Measurements from ENCODE around the gene FAAP20.

FAAP20 gene

GRCh38 chr1:2202843-2203601, 8.4 kb upstream of the FAAP20 start:
- Histone ChIP-seq H3K9me3 (ENCODE audit: control insufficient read depth, low read length) (no peaks in the 10 kb centered on the region), H3K27me3 (ENCODE audit: control insufficient read depth, insufficient read depth, low read length) (no peaks in the 10 kb centered on the region), H3K79me2 (no peaks in the 10 kb centered on the region), H3K36me3 (ENCODE audit: control insufficient read depth, insufficient read depth, low read length) (no peaks in the 10 kb centered on the region), H3K27ac (no peak overlapping the region), H3K4me1 (no peaks in the 10 kb centered on the region), H3K9ac (no peak overlapping the region), H3K4me3 (ENCODE audit: low read depth, low read length) (no peak overlapping the region), H3K4me2 (ENCODE audit: low read length) (no peak overlapping the region), H2AFZ (no peak overlapping the region)
- no peak for TF ChIP-seq CTCF (IDR thresholded peaks at IDR 0.05)

GRCh38 chr1:2202008-2202575, 7.5 kb upstream of the FAAP20 start:
- no peak for TF ChIP-seq CTCF (IDR thresholded peaks at IDR 0.05)

GRCh38 chr1:2201062-2201461, 6.5 kb upstream of the FAAP20 start:
- Histone ChIP-seq H3K36me3 (ENCODE audit: control insufficient read depth, insufficient read depth, low read length) (no peaks in the 10 kb centered on the region), H3K9ac (no peak overlapping the region), H3K4me3 (ENCODE audit: low read depth, low read length) (no peak overlapping the region), H3K4me1 (no peaks in the 10 kb centered on the region), H3K79me2 (no peaks in the 10 kb centered on the region), H2AFZ (no peak overlapping the region), H3K27me3 (ENCODE audit: control insufficient read depth, insufficient read depth, low read length) (no peaks in the 10 kb centered on the region), H3K4me2 (ENCODE audit: low read length) (no peak overlapping the region), H3K27ac (no peak overlapping the region), H3K9me3 (ENCODE audit: control insufficient read depth, low read length) (no peaks in the 10 kb centered on the region)
- TF ChIP-seq CTCF (IDR thresholded peaks at IDR 0.05): no peak

More at GRCh38 chr1:2202008-2202575, 7.5 kb upstream of the FAAP20 start:
- Histone ChIP-seq H3K36me3 (ENCODE audit: control insufficient read depth, insufficient read depth, low read length) (no peaks in the 10 kb centered on the region), H3K9ac (no peak overlapping the region), H2AFZ (no peak overlapping the region), H3K79me2 (no peaks in the 10 kb centered on the region), H3K9me3 (ENCODE audit: control insufficient read depth, low read length) (no peaks in the 10 kb centered on the region), H3K4me3 (ENCODE audit: low read depth, low read length) (no peak overlapping the region), H3K27ac (no peak overlapping the region), H3K4me2 (ENCODE audit: low read length) (no peak overlapping the region), H3K27me3 (ENCODE audit: control insufficient read depth, insufficient read depth, low read length) (no peaks in the 10 kb centered on the region), H3K4me1 (no peaks in the 10 kb centered on the region)

DNA sequence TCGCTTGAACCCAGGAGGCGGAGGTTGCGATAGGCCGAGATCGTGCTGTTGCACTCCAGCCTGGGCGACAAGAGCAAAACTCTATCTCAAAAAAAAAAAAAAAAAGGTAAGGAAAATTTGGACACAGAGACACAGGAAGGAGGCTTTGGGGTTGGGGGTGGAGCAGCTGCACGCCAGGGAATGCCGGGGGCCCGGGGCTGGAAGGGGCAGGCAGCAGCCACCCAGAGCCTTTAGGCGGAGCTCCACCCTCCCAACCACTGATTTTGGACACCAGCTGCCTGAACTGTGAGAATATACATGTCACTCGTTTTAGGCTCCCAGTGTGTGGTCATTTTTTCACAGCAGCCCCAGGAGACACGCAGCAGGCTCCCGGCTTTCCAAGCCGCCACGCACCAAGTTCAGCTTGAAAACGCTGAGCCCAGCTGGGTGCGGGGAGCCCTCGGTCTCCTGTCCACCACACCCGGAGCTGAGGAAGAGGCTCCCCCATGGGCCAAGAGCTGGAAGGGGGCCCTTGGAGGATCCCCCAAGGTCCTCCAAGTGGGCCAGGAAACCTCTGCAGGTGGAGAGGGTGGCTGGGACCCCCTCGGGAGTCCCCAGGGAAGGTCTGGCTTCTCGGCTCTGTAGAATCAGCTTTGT, 5.9 kb upstream of the FAAP20 start:
- Histone ChIP-seq H3K27me3 (ENCODE audit: control insufficient read depth, insufficient read depth, low read length) (no peaks in the 10 kb centered on the region), H3K27ac (no peak overlapping the region), H3K4me1 (peaks cover 1% of the 10 kb centered on the region), H3K4me3 (ENCODE audit: low read depth, low read length) (no peak overlapping the region), H3K4me2 (ENCODE audit: low read length) (no peak overlapping the region), H3K9ac (no peak overlapping the region), H3K36me3 (ENCODE audit: control insufficient read depth, insufficient read depth, low read length) (no peaks in the 10 kb centered on the region), H3K9me3 (ENCODE audit: control insufficient read depth, low read length) (no peaks in the 10 kb centered on the region), H3K79me2 (no peaks in the 10 kb centered on the region), H2AFZ (no peak overlapping the region)
- no peak for TF ChIP-seq CTCF (IDR thresholded peaks at IDR 0.05)
